OCI-LY7 (cell line): ENCODE results near the gene RASA2.

ENCODE experiments used
- EZH2phosphoT487 ChIP-seq: fragments of 200-600 bp; sonication (generic); IDR thresholded peaks from 2 replicates; pipeline ENCODE4 v1.6.1; 2018; ENCODE audit warnings: low read depth, borderline replicate concordance, mild to moderate bottlenecking, mixed run types, antibody characterized with exemption, low read length, moderate library complexity, mixed read lengths
- TF ChIP-seq, protein P1 (sequence below): fragments of 200-600 bp; sonication (generic); conservative IDR thresholded peaks from 2 replicates; pipeline ENCODE4 v1.5.1; 2014; ENCODE audit warnings: mild to moderate bottlenecking, antibody characterized with exemption, low read length, moderate library complexity, mixed read lengths

DNA sequence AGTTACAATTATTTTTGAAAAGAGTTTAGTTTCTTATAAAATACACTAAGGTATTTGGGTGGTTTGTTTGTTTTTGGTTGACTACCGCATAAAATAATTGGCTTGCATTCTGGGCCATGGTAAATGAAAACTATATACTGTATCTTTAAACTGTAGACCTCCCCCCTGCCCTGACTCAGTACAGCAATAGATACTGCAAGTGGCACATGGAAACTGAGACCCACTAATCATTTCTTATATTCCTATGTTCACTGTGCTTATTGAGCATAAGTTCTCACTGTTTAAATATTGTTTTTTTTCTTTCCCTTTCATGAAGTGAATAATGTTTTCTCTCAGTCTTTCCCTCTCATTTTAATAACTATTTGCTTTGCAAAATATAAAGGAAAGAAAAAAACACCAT, 45.8 kb downstream of the RASA2 start:
- TF ChIP-seq, protein P1, sequence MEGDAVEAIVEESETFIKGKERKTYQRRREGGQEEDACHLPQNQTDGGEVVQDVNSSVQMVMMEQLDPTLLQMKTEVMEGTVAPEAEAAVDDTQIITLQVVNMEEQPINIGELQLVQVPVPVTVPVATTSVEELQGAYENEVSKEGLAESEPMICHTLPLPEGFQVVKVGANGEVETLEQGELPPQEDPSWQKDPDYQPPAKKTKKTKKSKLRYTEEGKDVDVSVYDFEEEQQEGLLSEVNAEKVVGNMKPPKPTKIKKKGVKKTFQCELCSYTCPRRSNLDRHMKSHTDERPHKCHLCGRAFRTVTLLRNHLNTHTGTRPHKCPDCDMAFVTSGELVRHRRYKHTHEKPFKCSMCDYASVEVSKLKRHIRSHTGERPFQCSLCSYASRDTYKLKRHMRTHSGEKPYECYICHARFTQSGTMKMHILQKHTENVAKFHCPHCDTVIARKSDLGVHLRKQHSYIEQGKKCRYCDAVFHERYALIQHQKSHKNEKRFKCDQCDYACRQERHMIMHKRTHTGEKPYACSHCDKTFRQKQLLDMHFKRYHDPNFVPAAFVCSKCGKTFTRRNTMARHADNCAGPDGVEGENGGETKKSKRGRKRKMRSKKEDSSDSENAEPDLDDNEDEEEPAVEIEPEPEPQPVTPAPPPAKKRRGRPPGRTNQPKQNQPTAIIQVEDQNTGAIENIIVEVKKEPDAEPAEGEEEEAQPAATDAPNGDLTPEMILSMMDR = no peak
- no peak for TF ChIP-seq EZH2phosphoT487
